GM23338 (cell line): Measurements from ENCODE around the gene LGI1.

Experiments
- CREB1 ChIP-seq: fragments of 250-450 bp; sonication (Bioruptor Pico); IDR thresholded peaks from 2 replicates; pipeline ENCODE4 v1.5.0; 2020; ENCODE audit warnings: low read depth, mild to moderate bottlenecking, moderate library complexity
- CTCF ChIP-seq, 2 experiments: fragments of 200-600 bp in 1 of 2; sonication (generic) in 1 of 2; conservative IDR thresholded peaks; 2 replicates each; pipeline versions ENCODE4 v1.5.1 to v1.6.1; 2016 to 2017; ENCODE audit warnings: antibody characterized with exemption in 2 of 2, low read depth in 2 of 2, mild to moderate bottlenecking in 2 of 2, moderate library complexity in 1 of 2
- EZH2 ChIP-seq: fragments of 200-600 bp; sonication (generic); IDR thresholded peaks from one replicate; pipeline ENCODE4 v1.8.0; 2017; ENCODE audit warnings: antibody characterized with exemption, mild to moderate bottlenecking, low read depth; ENCODE audit not compliant: unreplicated experiment
- EZH2phosphoT487 ChIP-seq: fragments of 200-600 bp; sonication (generic); IDR thresholded peaks from one replicate; pipeline ENCODE4 v1.8.1; 2018; ENCODE audit warnings: antibody characterized with exemption; ENCODE audit not compliant: unreplicated experiment
- JUNB ChIP-seq: IDR thresholded peaks from one replicate; pipeline ENCODE4 v1.6.1; 2016; ENCODE audit warnings: antibody characterized with exemption; ENCODE audit not compliant: unreplicated experiment
- NANOG ChIP-seq: IDR thresholded peaks from 2 replicates; pipeline ENCODE4 v1.6.1; 2016; ENCODE audit warnings: antibody characterized with exemption, borderline replicate concordance
- POLR2AphosphoS5 ChIP-seq: IDR thresholded peaks from 2 replicates; pipeline ENCODE4 v1.6.1; 2016; ENCODE audit warnings: antibody characterized with exemption, low read depth
- REST ChIP-seq: IDR thresholded peaks from one replicate; pipeline ENCODE4 v1.6.1; 2018; ENCODE audit warnings: antibody characterized with exemption; ENCODE audit not compliant: unreplicated experiment
- STAT1 ChIP-seq: IDR thresholded peaks from one replicate; pipeline ENCODE4 v1.6.1; 2016; ENCODE audit warnings: antibody characterized with exemption; ENCODE audit not compliant: unreplicated experiment
- ZNF114 ChIP-seq: fragments of 250-450 bp; sonication (Bioruptor Pico); IDR thresholded peaks from 2 replicates; pipeline ENCODE4 v1.5.0; 2020; ENCODE audit warnings: mild to moderate bottlenecking, moderate library complexity
- TF ChIP-seq, protein P1 (sequence below): IDR thresholded peaks from 2 replicates; pipeline ENCODE4 v1.6.1; 2016; ENCODE audit warnings: antibody characterized with exemption

DNA sequence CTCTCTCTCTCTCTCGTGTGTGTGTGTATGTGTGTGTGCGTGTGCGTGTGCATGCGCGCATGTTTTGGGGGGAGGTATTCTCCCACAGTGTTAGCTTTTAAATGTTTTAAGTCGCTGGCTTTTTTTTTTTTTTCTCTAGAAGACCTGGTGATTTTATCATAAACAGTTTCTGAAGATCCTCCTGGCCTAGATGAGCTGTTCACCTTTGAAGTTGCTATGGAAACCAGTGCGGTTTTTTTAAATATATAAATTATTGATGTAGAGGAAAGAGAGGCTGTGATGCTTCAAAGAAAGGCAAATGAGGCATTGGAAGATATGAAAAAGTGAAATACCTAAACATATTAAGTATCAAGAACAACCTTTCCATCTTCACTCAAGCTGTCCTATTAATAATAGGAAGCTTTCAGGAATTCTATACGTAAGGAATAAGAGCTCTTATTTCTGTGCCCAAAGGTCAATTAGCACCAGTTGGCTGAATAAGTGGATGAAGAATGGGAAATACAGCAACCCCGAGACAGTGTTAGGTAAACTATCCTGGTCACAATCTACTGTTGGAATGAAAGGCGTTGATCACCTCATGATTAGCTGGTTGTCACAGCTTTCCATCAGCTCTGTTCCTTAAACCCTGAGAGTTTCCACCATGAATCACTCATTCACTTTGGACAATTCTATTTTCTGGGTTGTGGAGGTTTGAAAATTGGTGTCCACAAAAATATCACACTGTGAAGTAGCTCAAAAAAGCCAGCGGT, 69.5 kb downstream of the LGI1 start:
- TF ChIP-seq CTCF (conservative IDR thresholded peaks at IDR 0.05; ENCODE audit: low read depth in 2 of 2) (no peak), EZH2 (no peak), POLR2AphosphoS5 (no peak), JUNB (no peak), EZH2phosphoT487 (no peak), REST (no peak), CREB1 (no peak), STAT1 (no peak), ZNF114 (CRISPR knock-in tag) (no peak), NANOG (no peak)
- TF ChIP-seq, protein P1, sequence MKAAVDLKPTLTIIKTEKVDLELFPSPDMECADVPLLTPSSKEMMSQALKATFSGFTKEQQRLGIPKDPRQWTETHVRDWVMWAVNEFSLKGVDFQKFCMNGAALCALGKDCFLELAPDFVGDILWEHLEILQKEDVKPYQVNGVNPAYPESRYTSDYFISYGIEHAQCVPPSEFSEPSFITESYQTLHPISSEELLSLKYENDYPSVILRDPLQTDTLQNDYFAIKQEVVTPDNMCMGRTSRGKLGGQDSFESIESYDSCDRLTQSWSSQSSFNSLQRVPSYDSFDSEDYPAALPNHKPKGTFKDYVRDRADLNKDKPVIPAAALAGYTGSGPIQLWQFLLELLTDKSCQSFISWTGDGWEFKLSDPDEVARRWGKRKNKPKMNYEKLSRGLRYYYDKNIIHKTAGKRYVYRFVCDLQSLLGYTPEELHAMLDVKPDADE: no peak
